ENCODE measurements around the gene FLNB. TPM values are rescaled to one million over a fixed set of nuclear protein-coding genes. Genes with fewer than 3 reads are reported as not detected.

FLNB gene
- total and polyA plus RNA-seq, 9 of the 15 experiments (the other 6 are each of a cell fraction or from before 2014, with no cell fraction given) = 9.4 to 48.1 (median 25.6) TPM

DNA sequence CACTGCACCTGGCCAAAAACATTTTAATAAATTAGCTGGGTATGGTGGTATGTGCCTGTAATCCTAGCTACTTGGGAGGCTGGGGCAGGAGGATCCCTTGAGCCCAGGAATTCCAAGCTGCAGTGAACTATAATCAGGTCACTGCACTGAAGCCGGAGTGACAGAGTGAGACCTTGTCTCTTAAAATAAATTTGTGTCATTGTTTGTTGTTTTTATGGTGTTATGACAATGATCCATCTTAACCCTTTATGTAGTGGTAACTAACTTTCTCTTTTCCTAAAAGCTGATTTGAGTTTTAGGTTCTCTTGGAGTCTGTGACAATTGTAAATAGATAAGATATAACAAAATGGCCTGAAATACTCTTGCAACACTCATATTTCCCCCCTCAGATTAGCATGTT, 20.7 kb downstream of the FLNB start (continued):
- TF ChIP-seq, protein P1, sequence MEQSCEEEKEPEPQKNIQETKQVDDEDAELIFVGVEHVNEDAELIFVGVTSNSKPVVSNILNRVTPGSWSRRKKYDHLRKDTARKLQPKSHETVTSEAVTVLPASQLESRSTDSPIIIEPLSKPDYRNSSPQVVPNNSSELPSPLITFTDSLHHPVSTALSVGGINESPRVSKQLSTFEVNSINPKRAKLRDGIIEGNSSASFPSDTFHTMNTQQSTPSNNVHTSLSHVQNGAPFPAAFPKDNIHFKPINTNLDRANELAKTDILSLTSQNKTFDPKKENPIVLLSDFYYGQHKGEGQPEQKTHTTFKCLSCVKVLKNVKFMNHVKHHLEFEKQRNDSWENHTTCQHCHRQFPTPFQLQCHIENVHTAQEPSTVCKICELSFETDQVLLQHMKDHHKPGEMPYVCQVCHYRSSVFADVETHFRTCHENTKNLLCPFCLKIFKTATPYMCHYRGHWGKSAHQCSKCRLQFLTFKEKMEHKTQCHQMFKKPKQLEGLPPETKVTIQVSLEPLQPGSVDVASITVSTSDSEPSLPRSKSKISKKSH (CRISPR knock-in tag; IDR thresholded peaks at IDR 0.05) = no peak
- TF ChIP-seq CHCHD3 (CRISPR knock-in tag; IDR thresholded peaks at IDR 0.05) (no peak), ARID1B (IDR thresholded peaks at IDR 0.05) (no peak), POLR2AphosphoS5 (IDR thresholded peaks at IDR 0.05; ENCODE audit: control insufficient read depth, insufficient read depth, low read depth, low read length) (no peak), REST (IDR thresholded peaks at IDR 0.05; ENCODE audit: borderline replicate concordance) (no peak), REST (CRISPR knock-in tag; IDR thresholded peaks at IDR 0.05; ENCODE audit: low read depth) (no peak), MEF2A (IDR thresholded peaks at IDR 0.05; ENCODE audit: control insufficient read depth, low read depth, low read length) (no peak)

Measured in K562 (cell line).